Subcutaneous adipose tissue (tissue), 4 donors: Measurements from ENCODE around the gene CCDC92. TPM values are rescaled to one million over a fixed set of nuclear protein-coding genes. Genes with fewer than 3 reads are reported as not detected.

Experiments used
- total RNA-seq, 4 donors: library from RNA; depleted of rRNA; stranded (reverse); fragments of >200 nt; gene quantifications; one replicate each; pipeline ENCODE4 v1.1.0, GENCODE V29; 2016
- TF ChIP-seq, protein P1 (sequence below): fragments of 450-650 bp; IDR thresholded peaks from one replicate; pipeline ENCODE4 v1.5.1; 2016; ENCODE audit warnings: low read depth, mild to moderate bottlenecking, control low read depth, antibody characterized with exemption, moderate library complexity

CCDC92 gene
- total RNA-seq, 4 donors from 2014 or later: 30.3 to 72.3 (median 37.8) TPM

DNA sequence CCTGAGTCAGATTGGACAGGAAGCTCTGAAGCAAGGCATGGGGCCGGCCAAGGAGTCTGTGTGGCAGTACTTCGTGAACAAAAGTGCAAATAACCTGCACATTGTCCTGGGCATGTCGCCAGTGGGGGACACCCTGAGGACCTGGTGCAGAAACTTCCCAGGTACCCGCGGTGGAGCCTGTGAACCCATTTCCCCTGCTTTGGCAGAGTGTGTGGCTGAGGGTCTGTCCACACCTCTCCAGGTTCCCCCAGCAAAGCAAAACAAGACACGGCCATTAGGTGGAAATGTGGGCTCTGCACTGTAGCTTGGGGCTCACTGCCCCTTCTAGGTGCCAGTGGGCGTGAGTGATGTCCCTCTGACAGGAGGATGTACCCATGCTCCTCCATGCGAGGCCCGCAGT lies 79.4 kb downstream of the CCDC92 start:
- TF ChIP-seq, protein P1, sequence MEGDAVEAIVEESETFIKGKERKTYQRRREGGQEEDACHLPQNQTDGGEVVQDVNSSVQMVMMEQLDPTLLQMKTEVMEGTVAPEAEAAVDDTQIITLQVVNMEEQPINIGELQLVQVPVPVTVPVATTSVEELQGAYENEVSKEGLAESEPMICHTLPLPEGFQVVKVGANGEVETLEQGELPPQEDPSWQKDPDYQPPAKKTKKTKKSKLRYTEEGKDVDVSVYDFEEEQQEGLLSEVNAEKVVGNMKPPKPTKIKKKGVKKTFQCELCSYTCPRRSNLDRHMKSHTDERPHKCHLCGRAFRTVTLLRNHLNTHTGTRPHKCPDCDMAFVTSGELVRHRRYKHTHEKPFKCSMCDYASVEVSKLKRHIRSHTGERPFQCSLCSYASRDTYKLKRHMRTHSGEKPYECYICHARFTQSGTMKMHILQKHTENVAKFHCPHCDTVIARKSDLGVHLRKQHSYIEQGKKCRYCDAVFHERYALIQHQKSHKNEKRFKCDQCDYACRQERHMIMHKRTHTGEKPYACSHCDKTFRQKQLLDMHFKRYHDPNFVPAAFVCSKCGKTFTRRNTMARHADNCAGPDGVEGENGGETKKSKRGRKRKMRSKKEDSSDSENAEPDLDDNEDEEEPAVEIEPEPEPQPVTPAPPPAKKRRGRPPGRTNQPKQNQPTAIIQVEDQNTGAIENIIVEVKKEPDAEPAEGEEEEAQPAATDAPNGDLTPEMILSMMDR: no peak

DNA sequence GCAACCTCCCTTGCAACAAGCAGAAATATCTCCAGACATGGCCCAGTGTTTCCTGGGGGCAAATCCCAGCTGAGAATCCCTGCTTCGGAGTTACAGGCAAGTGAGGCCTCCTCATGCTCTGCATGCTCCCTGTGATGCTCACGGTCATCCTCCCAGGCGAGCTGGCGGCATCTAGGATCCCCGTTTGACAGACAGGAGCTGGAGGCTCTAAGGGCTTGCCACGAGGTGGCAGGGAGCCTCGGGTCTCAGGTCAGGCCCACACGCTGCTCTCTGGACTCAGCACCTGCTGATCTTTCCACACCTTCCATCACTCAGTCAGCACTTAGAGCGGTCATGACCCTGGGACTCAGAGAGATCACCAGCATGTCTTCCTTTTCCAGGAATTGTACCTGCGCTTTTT lies 79.8 kb downstream of the CCDC92 start:
- TF ChIP-seq, protein P1: no peak

DNA sequence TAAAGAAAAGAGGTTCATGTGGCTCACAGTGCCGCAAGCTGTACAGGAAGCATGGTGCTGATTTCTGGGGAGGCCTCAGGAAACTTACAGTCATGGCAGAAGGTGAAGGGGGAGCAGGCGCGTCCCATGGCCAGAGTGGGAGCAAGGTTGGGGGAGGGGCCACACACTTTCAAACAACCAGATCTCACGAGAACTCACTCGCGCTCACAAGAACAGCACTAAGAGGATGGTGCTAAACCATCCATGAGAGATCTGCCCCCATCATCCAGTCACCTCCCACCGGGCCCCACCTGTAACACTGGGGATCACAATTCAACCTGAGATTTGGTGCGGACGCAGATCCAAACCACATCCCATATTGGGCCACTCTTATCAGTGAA lies 80.5 kb downstream of the CCDC92 start:
- TF ChIP-seq, protein P1: no peak

DNA sequence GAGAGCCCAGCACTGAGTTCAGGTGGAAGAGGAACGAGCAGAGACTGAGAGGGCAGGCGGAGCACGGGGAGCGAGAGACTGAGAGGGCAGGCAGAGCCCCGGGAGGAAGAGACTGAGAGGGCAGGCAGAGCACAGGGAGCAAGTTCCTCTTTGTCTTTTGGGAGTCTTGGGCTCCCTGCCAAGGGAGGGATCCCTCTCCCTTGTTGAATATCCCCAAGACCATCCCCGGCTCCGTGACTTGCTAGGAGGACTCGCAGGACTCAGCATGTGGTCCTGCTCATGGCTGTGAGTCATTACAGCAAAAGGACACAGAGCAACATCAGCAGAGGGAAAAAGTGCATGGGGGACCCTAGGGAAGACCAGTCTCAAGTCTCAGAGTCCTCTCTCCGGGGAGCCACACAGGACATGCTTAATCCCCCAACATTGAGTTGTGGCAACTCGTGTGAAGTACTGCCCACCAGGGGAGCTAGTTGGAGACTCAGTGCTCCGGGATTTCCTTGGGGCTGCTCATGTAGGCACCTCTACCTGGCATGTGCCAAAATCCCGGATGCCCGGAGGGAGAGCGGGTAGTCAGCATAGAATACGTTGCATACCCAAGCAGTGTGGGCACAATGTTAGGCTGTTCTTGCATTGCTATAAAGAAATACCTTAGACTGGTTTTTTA lies 81.0 kb downstream of the CCDC92 start:
- TF ChIP-seq, protein P1: no peak

DNA sequence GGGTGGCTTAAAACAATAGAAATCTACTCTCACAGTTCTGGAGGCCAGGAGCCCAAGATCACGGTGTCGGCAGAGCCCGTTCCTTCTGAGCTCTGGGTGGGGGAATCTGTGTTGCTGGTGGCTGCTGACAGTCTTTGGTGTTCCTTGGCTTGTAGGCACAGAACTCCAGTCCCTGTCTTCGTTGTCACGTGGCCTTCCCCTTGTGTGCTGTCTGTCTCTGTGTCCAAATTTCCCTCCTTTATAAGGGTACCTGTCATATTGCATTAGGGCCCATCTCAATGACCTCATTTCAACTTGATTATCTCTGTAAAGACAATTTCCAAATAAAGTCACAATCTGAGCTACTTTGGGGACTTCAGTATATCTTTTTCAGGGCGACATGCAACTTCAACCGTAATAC lies 81.6 kb downstream of the CCDC92 start:
- TF ChIP-seq, protein P1: no peak

DNA sequence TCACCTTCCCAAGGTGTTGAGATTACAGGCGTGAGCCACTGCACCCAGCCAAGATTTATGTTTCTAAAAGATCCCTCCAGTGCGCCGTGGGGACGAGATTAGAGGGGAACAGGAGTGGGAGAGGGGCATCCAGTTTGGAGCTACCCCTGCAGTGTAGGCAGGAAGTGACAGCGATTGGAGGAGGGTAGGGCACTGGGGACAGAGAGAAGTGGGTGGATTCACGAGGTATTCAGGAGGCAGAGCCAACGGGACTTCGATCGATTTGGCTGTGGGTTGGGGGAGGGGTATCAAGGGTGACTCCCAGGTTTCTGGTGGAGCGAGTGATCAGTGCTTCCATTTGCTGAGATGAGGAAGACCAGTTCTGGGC lies 82.1 kb downstream of the CCDC92 start:
- TF ChIP-seq, protein P1: no peak

DNA sequence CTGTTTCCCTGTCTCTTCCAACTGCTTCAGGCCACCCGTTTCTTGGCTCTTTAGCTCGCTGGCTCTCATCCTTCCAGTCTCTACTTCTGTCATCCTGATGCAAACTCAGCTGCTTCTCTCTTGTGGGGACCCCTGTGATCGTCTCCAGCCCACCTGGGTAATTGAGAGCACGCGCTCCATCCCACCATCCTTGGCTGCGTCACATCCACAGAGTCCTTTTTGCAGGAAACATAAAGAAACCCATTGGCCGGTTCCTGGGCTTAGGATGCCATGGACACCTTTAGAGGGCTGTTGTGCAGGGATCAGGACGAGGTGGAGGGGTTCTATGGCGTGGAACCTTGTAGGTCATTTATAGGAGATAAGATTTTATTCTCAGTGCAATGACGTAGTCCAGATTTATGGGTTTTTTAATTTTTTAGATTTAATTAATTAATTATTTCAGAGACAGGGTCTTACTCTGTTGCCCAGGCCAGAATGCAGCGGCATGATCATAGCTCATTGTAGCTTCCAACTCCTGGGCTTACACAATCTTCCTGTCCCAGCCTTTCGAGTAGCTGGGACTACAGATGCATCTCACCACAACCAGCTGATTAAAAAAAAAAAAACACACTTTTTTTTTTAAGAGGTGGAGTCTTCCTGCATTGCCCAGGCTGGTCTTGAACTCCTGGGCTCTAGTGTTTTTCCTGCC lies 82.6 kb downstream of the CCDC92 start:
- TF ChIP-seq, protein P1: no peak
